ENCODE measurements around the gene ABCD1.

ABCD1 gene

GRCh38 chrX:153779891-153780677, 55.4 kb downstream of the ABCD1 start:
- no peak for ATAC-seq (ENCODE audit: low read depth)
- Mint-ChIP-seq H3K36me3 (no peaks in the 10 kb centered on the region), H3K27me3 (peaks cover 7% of the 10 kb centered on the region), H3K27ac (no peak overlapping the region), H3K9me3 (no peaks in the 10 kb centered on the region), H3K4me1 (peaks cover 5% of the 10 kb centered on the region), H3K4me3 (peak overlapping the region; percentile 4)
- DNase-seq (ENCODE audit: low spot score in 2 of 2), result no peak

- no peaks in the 10 kb centered on the region for H3K9me3 Mint-ChIP-seq
- ATAC-seq (ENCODE audit: low read depth), result no peak
- peaks cover 7% of the 10 kb centered on the region for H3K27me3 Mint-ChIP-seq
- no peak within 1 kb of the TSS for H3K27ac Mint-ChIP-seq
- DNase-seq (ENCODE audit: low spot score in 2 of 2), result no peak
- H3K36me3 Mint-ChIP-seq, result peaks cover 3% of the 10 kb centered on the region
- H3K4me3 Mint-ChIP-seq, result peak within 1 kb of the TSS; percentile 4
- peaks cover 5% of the 10 kb centered on the region for H3K4me1 Mint-ChIP-seq
Measured at GRCh38 chrX:153780678-153781427, 56.2 kb downstream of the ABCD1 start, which contains the start of gene SRPK3. Gene SRPK3, plus strand, starts transcription at chrX:153781041. Its CDS starts 46 bp downstream, at chrX:153781087.

- no peaks in the 10 kb centered on the region for H3K9me3 Mint-ChIP-seq
- DNase-seq (ENCODE audit: low spot score in 2 of 2) (no peak), ATAC-seq (ENCODE audit: low read depth) (no peak)
- no peak overlapping the region for H3K27ac Mint-ChIP-seq
- peaks cover 3% of the 10 kb centered on the region for H3K36me3 Mint-ChIP-seq
- H3K27me3 Mint-ChIP-seq, result peaks cover 6% of the 10 kb centered on the region
- no peak overlapping the region for H3K4me3 Mint-ChIP-seq
- peaks cover 3% of the 10 kb centered on the region for H3K4me1 Mint-ChIP-seq
Measured at GRCh38 chrX:153781428-153782047, 56.9 kb downstream of the ABCD1 start.

- Mint-ChIP-seq H3K4me3 (no peak overlapping the region), H3K9me3 (no peaks in the 10 kb centered on the region), H3K4me1 (peaks cover 3% of the 10 kb centered on the region), H3K27me3 (peaks cover 6% of the 10 kb centered on the region), H3K27ac (no peak overlapping the region), H3K36me3 (peaks cover 3% of the 10 kb centered on the region)
- ATAC-seq (ENCODE audit: low read depth) (no peak), DNase-seq (ENCODE audit: low spot score in 2 of 2) (no peak)
Measured at GRCh38 chrX:153782313-153782712, 57.7 kb downstream of the ABCD1 start.

- no peaks in the 10 kb centered on the region for H3K9me3 Mint-ChIP-seq
- DNase-seq (ENCODE audit: low spot score in 2 of 2) (no peak), ATAC-seq (ENCODE audit: low read depth) (no peak)
- no peak overlapping the region for H3K4me3 Mint-ChIP-seq
- H3K27me3 Mint-ChIP-seq, result peaks cover 6% of the 10 kb centered on the region
- H3K4me1 Mint-ChIP-seq, result peaks cover 3% of the 10 kb centered on the region
- peaks cover 3% of the 10 kb centered on the region for H3K36me3 Mint-ChIP-seq
- no peak overlapping the region for H3K27ac Mint-ChIP-seq
Measured at GRCh38 chrX:153782871-153783270, 58.2 kb downstream of the ABCD1 start.

- Mint-ChIP-seq H3K4me1 (peaks cover 3% of the 10 kb centered on the region), H3K27ac (no peak overlapping the region), H3K27me3 (peaks cover 6% of the 10 kb centered on the region), H3K4me3 (no peak overlapping the region), H3K9me3 (no peaks in the 10 kb centered on the region), H3K36me3 (peaks cover 3% of the 10 kb centered on the region)
- DNase-seq (ENCODE audit: low spot score in 2 of 2) (no peak), ATAC-seq (ENCODE audit: low read depth) (no peak)
Measured at GRCh38 chrX:153783378-153784013, 58.8 kb downstream of the ABCD1 start.

GRCh38 chrX:153784325-153784967, 59.8 kb downstream of the ABCD1 start:
- H3K4me1 Mint-ChIP-seq, result peaks cover 3% of the 10 kb centered on the region
- DNase-seq (ENCODE audit: low spot score in 2 of 2), result no peak
- H3K27me3 Mint-ChIP-seq, result peaks cover 6% of the 10 kb centered on the region
- H3K36me3 Mint-ChIP-seq, result peaks cover 5% of the 10 kb centered on the region
- H3K9me3 Mint-ChIP-seq, result no peaks in the 10 kb centered on the region
- H3K4me3 Mint-ChIP-seq, result no peak overlapping the region
- ATAC-seq (ENCODE audit: low read depth), result no peak
- no peak overlapping the region for H3K27ac Mint-ChIP-seq

- no peak for ATAC-seq (ENCODE audit: low read depth)
- H3K36me3 Mint-ChIP-seq, result peaks cover 5% of the 10 kb centered on the region
- no peak overlapping the region for H3K4me3 Mint-ChIP-seq
- no peak for DNase-seq (ENCODE audit: low spot score in 2 of 2)
- H3K27ac Mint-ChIP-seq, result no peak overlapping the region
- H3K27me3 Mint-ChIP-seq, result no peaks in the 10 kb centered on the region
- H3K9me3 Mint-ChIP-seq, result no peaks in the 10 kb centered on the region
- H3K4me1 Mint-ChIP-seq, result no peaks in the 10 kb centered on the region
Measured at GRCh38 chrX:153786669-153787068, 62.0 kb downstream of the ABCD1 start.

- ATAC-seq (ENCODE audit: low read depth) (no peak), DNase-seq (ENCODE audit: low spot score in 2 of 2) (no peak)
- H3K36me3 Mint-ChIP-seq, result peaks cover 5% of the 10 kb centered on the region
- peaks cover 6% of the 10 kb centered on the region for H3K4me1 Mint-ChIP-seq
- no peak overlapping the region for H3K27ac Mint-ChIP-seq
- H3K9me3 Mint-ChIP-seq, result no peaks in the 10 kb centered on the region
- no peak overlapping the region for H3K4me3 Mint-ChIP-seq
- no peaks in the 10 kb centered on the region for H3K27me3 Mint-ChIP-seq
Measured at GRCh38 chrX:153789654-153790053, 65.0 kb downstream of the ABCD1 start.

GRCh38 chrX:153791104-153791852, 66.6 kb downstream of the ABCD1 start:
- H3K4me3 Mint-ChIP-seq, result no peak overlapping the region
- H3K4me1 Mint-ChIP-seq, result peaks cover 13% of the 10 kb centered on the region
- DNase-seq (ENCODE audit: low spot score in 2 of 2) (no peak), ATAC-seq (ENCODE audit: low read depth) (no peak)
- H3K27ac Mint-ChIP-seq, result no peak overlapping the region
- no peaks in the 10 kb centered on the region for H3K9me3 Mint-ChIP-seq
- no peaks in the 10 kb centered on the region for H3K27me3 Mint-ChIP-seq
- H3K36me3 Mint-ChIP-seq, result peaks cover 2% of the 10 kb centered on the region

GRCh38 chrX:153792368-153792767, 67.7 kb downstream of the ABCD1 start:
- Mint-ChIP-seq H3K27me3 (no peaks in the 10 kb centered on the region), H3K4me3 (no peak overlapping the region), H3K36me3 (peaks cover 2% of the 10 kb centered on the region), H3K9me3 (no peaks in the 10 kb centered on the region), H3K4me1 (peaks cover 13% of the 10 kb centered on the region), H3K27ac (peak overlapping the region; percentile 97)
- ATAC-seq (ENCODE audit: low read depth), result no peak
- no peak for DNase-seq (ENCODE audit: low spot score in 2 of 2)

- Mint-ChIP-seq H3K27ac (peak overlapping the region; percentile 97), H3K4me1 (peaks cover 13% of the 10 kb centered on the region), H3K27me3 (no peaks in the 10 kb centered on the region), H3K9me3 (no peaks in the 10 kb centered on the region), H3K36me3 (peaks cover 2% of the 10 kb centered on the region), H3K4me3 (peak overlapping the region; percentile 97)
- ATAC-seq (ENCODE audit: low read depth) (no peak), DNase-seq (ENCODE audit: low spot score in 2 of 2) (no peak)
Measured at GRCh38 chrX:153793291-153793690, 68.6 kb downstream of the ABCD1 start.

All from memory B cell (primary cell).